ENCODE results near the gene STK32C.
"Not testable (repeated sequence)": the region's sequence is repeated elsewhere in the genome, so short reads cannot be mapped to it uniquely, and the experiment has no call there.

Gene STK32C

GRCh38 chr10:132342553-132342952, 34.8 kb upstream of the STK32C start:
- no peak overlapping the region for H3K18ac ChIP-seq (ENCODE audit: low read length)
- no peak overlapping the region for H3K27ac ChIP-seq (ENCODE audit: low read depth, low read length)
- H3K4me3 ChIP-seq (ENCODE audit: low read length): no peak overlapping the region
- H4K5ac ChIP-seq (ENCODE audit: low read length): no peak overlapping the region
- no peak overlapping the region for H4K8ac ChIP-seq (ENCODE audit: low read depth, low read length)
- no peak overlapping the region for H3K23ac ChIP-seq (ENCODE audit: low read length)
- H3K56ac ChIP-seq (ENCODE audit: low read length): no peak overlapping the region
- no CpG with 5 or more reads among the region's 7 CpGs for WGBS (ENCODE audit: extremely low coverage, insufficient coverage, low lambda C conversion rate)
- no peak overlapping the region for H2BK15ac ChIP-seq (replicated peaks; ENCODE audit: low read depth)
- no peak overlapping the region for H2BK120ac ChIP-seq (ENCODE audit: low read depth, low read length)
- H2BK5ac ChIP-seq (ENCODE audit: low read length): no peak overlapping the region
- no peaks in the 10 kb centered on the region for H3K36me3 ChIP-seq (ENCODE audit: control insufficient read depth, insufficient read depth, low read length)
- no peaks in the 10 kb centered on the region for H3K79me2 ChIP-seq (ENCODE audit: control insufficient read depth, insufficient read depth, low read length)
- no peak overlapping the region for H3K9ac ChIP-seq (ENCODE audit: low read length)
- no peak overlapping the region for H3K4ac ChIP-seq (ENCODE audit: low read depth, low read length)
- H2AK5ac ChIP-seq (ENCODE audit: low read length): no peak overlapping the region
- no peaks in the 10 kb centered on the region for H3K79me1 ChIP-seq (ENCODE audit: low read length)
- no peaks in the 10 kb centered on the region for H3K4me1 ChIP-seq (ENCODE audit: control insufficient read depth, low read depth, low read length)
- no peaks in the 10 kb centered on the region for H3K27me3 ChIP-seq (ENCODE audit: insufficient read depth, low read length, poor library complexity)
- DNase-seq: no peak
- no peak overlapping the region for H3K4me2 ChIP-seq (ENCODE audit: low read length)

- Histone ChIP-seq H2BK120ac (ENCODE audit: low read depth, low read length) (no peak overlapping the region), H3K4me3 (ENCODE audit: low read length) (no peak overlapping the region), H3K56ac (ENCODE audit: low read length) (no peak overlapping the region), H4K8ac (ENCODE audit: low read depth, low read length) (no peak overlapping the region), H4K5ac (ENCODE audit: low read length) (no peak overlapping the region), H3K18ac (ENCODE audit: low read length) (no peak overlapping the region), H3K4me2 (ENCODE audit: low read length) (no peak overlapping the region), H3K27me3 (ENCODE audit: insufficient read depth, low read length, poor library complexity) (no peaks in the 10 kb centered on the region), H2BK15ac (replicated peaks; ENCODE audit: low read depth) (no peak overlapping the region), H3K79me2 (ENCODE audit: control insufficient read depth, insufficient read depth, low read length) (no peaks in the 10 kb centered on the region), H3K4me1 (ENCODE audit: control insufficient read depth, low read depth, low read length) (no peaks in the 10 kb centered on the region), H3K9ac (ENCODE audit: low read length) (no peak overlapping the region), H2BK5ac (ENCODE audit: low read length) (no peak overlapping the region), H3K79me1 (ENCODE audit: low read length) (no peaks in the 10 kb centered on the region), H3K36me3 (ENCODE audit: control insufficient read depth, insufficient read depth, low read length) (no peaks in the 10 kb centered on the region), H3K27ac (ENCODE audit: low read depth, low read length) (no peak overlapping the region), H3K23ac (ENCODE audit: low read length) (no peak overlapping the region), H3K4ac (ENCODE audit: low read depth, low read length) (no peak overlapping the region), H2AK5ac (ENCODE audit: low read length) (no peak overlapping the region)
- no peak for DNase-seq
- no CpG with 5 or more reads among the region's 4 CpGs for WGBS (ENCODE audit: extremely low coverage, insufficient coverage, low lambda C conversion rate)
These were observed 34.0 kb upstream of the STK32C start for GRCh38 chr10:132341781-132342180.

DNA sequence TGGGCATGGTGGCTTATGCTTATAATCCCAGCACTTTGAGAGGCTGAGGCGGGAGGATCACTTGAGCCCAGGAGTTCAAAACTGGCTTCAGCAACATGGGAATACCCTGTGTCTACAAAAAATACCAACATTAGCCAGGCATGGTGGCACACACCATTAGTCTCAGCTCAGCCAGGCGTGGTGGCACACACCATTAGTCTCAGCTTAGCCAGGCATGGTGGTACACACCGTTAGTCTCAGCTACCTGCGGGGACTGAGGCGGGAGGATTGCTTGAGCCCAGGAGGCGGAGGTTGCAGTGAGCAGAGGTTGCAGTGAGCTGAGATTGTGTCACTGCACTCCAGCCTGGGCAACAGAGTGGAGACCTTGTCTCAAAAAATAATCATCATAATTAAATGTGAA, 33.3 kb upstream of the STK32C start:
- no peak overlapping the region for H2BK5ac ChIP-seq (ENCODE audit: low read length)
- no peaks in the 10 kb centered on the region for H3K4me1 ChIP-seq (ENCODE audit: control insufficient read depth, low read depth, low read length)
- H3K56ac ChIP-seq (ENCODE audit: low read length): no peak overlapping the region
- no peak overlapping the region for H3K4ac ChIP-seq (ENCODE audit: low read depth, low read length)
- no peak overlapping the region for H4K8ac ChIP-seq (ENCODE audit: low read depth, low read length)
- H3K79me1 ChIP-seq (ENCODE audit: low read length): no peaks in the 10 kb centered on the region
- no peak overlapping the region for H3K4me3 ChIP-seq (ENCODE audit: low read length)
- no peak overlapping the region for H4K5ac ChIP-seq (ENCODE audit: low read length)
- no peaks in the 10 kb centered on the region for H3K36me3 ChIP-seq (ENCODE audit: control insufficient read depth, insufficient read depth, low read length)
- H2BK120ac ChIP-seq (ENCODE audit: low read depth, low read length): no peak overlapping the region
- H3K18ac ChIP-seq (ENCODE audit: low read length): no peak overlapping the region
- H3K79me2 ChIP-seq (ENCODE audit: control insufficient read depth, insufficient read depth, low read length): no peaks in the 10 kb centered on the region
- no peaks in the 10 kb centered on the region for H3K27me3 ChIP-seq (ENCODE audit: insufficient read depth, low read length, poor library complexity)
- no CpG with 5 or more reads among the region's 6 CpGs for WGBS (ENCODE audit: extremely low coverage, insufficient coverage, low lambda C conversion rate)
- H2BK15ac ChIP-seq (replicated peaks; ENCODE audit: low read depth): no peak overlapping the region
- H3K23ac ChIP-seq (ENCODE audit: low read length): no peak overlapping the region
- H2AK5ac ChIP-seq (ENCODE audit: low read length): no peak overlapping the region
- no peak for DNase-seq
- H3K4me2 ChIP-seq (ENCODE audit: low read length): no peak overlapping the region
- H3K27ac ChIP-seq (ENCODE audit: low read depth, low read length): no peak overlapping the region
- H3K9ac ChIP-seq (ENCODE audit: low read length): no peak overlapping the region

DNA sequence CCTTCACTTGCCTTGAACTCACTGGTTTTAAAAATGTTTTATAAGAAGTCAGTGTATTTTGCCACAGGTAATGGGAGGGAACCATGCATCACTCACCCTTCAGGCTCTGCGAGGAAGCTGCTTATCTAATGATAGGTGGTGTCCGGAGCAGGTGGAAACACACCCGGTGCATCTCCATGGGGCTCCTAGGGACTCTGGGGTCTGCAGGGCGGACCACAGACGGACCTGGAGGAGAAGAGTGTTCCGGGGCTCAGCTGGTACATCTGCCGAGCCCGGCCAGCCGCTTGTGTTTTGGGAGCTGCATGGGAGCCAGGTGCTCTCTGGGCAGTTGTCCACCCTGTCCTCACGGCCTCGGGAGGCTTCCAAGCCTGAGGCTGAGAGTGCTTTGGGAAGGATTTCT, 31.5 kb upstream of the STK32C start:
- Histone ChIP-seq H3K18ac (ENCODE audit: low read length) (no peak overlapping the region), H3K36me3 (ENCODE audit: control insufficient read depth, insufficient read depth, low read length) (no peaks in the 10 kb centered on the region), H4K8ac (ENCODE audit: low read depth, low read length) (no peak overlapping the region), H2BK15ac (replicated peaks; ENCODE audit: low read depth) (no peak overlapping the region), H2BK5ac (ENCODE audit: low read length) (no peak overlapping the region), H3K4ac (ENCODE audit: low read depth, low read length) (no peak overlapping the region), H3K23ac (ENCODE audit: low read length) (no peak overlapping the region), H2BK120ac (ENCODE audit: low read depth, low read length) (no peak overlapping the region), H3K4me1 (ENCODE audit: control insufficient read depth, low read depth, low read length) (no peaks in the 10 kb centered on the region), H3K79me2 (ENCODE audit: control insufficient read depth, insufficient read depth, low read length) (no peaks in the 10 kb centered on the region), H3K4me2 (ENCODE audit: low read length) (no peak overlapping the region), H3K79me1 (ENCODE audit: low read length) (no peaks in the 10 kb centered on the region), H3K9ac (ENCODE audit: low read length) (no peak overlapping the region), H3K4me3 (ENCODE audit: low read length) (no peak overlapping the region), H4K5ac (ENCODE audit: low read length) (no peak overlapping the region), H3K56ac (ENCODE audit: low read length) (no peak overlapping the region), H3K27ac (ENCODE audit: low read depth, low read length) (no peak overlapping the region), H3K27me3 (ENCODE audit: insufficient read depth, low read length, poor library complexity) (no peaks in the 10 kb centered on the region), H2AK5ac (ENCODE audit: low read length) (no peak overlapping the region)
- no peak for DNase-seq
- no CpG with 5 or more reads among the region's 11 CpGs for WGBS (ENCODE audit: extremely low coverage, insufficient coverage, low lambda C conversion rate)

DNA sequence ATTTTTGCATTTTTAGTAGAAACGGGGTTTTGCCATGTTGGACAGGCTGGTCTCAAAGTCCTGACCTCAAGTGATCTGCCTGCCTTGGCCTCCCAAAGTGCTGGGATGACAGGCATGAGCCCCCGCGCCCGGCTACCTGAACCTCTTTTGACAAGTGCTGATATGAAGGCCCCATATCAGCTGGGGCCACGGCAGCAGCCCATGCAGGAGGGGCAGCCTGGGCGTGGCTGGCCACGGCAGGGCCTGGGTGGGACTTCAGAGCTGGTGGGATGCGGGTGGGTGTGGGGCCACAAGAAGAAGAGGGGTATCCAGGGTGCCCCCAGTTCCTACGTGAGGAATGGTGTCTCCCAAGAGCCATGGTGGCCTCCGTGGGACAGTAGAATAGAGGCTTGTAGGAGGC, 31.1 kb upstream of the STK32C start:
- Histone ChIP-seq H3K36me3 (ENCODE audit: control insufficient read depth, insufficient read depth, low read length) (no peaks in the 10 kb centered on the region), H3K56ac (ENCODE audit: low read length) (no peak overlapping the region), H3K79me2 (ENCODE audit: control insufficient read depth, insufficient read depth, low read length) (no peaks in the 10 kb centered on the region), H2AK5ac (ENCODE audit: low read length) (no peak overlapping the region), H3K4me3 (ENCODE audit: low read length) (no peak overlapping the region), H3K23ac (ENCODE audit: low read length) (no peak overlapping the region), H3K4ac (ENCODE audit: low read depth, low read length) (no peak overlapping the region), H3K4me1 (ENCODE audit: control insufficient read depth, low read depth, low read length) (no peaks in the 10 kb centered on the region), H3K27ac (ENCODE audit: low read depth, low read length) (no peak overlapping the region), H2BK120ac (ENCODE audit: low read depth, low read length) (no peak overlapping the region), H3K4me2 (ENCODE audit: low read length) (no peak overlapping the region), H3K79me1 (ENCODE audit: low read length) (no peaks in the 10 kb centered on the region), H3K9ac (ENCODE audit: low read length) (no peak overlapping the region), H2BK15ac (replicated peaks; ENCODE audit: low read depth) (no peak overlapping the region), H4K8ac (ENCODE audit: low read depth, low read length) (no peak overlapping the region), H4K5ac (ENCODE audit: low read length) (no peak overlapping the region), H3K27me3 (ENCODE audit: insufficient read depth, low read length, poor library complexity) (no peaks in the 10 kb centered on the region), H3K18ac (ENCODE audit: low read length) (no peak overlapping the region), H2BK5ac (ENCODE audit: low read length) (no peak overlapping the region)
- no CpG with 5 or more reads among the region's 10 CpGs for WGBS (ENCODE audit: extremely low coverage, insufficient coverage, low lambda C conversion rate)
- no peak for DNase-seq

- H3K4me3 ChIP-seq (ENCODE audit: low read length); H3K9ac ChIP-seq (ENCODE audit: low read length); H3K4me2 ChIP-seq (ENCODE audit: low read length); DNase-seq; H4K8ac ChIP-seq (ENCODE audit: low read depth, low read length); H2BK15ac ChIP-seq (replicated peaks; ENCODE audit: low read depth); H2BK120ac ChIP-seq (ENCODE audit: low read depth, low read length); H3K79me1 ChIP-seq (ENCODE audit: low read length); H2BK5ac ChIP-seq (ENCODE audit: low read length); H3K18ac ChIP-seq (ENCODE audit: low read length); H3K79me2 ChIP-seq (ENCODE audit: control insufficient read depth, insufficient read depth, low read length); H4K5ac ChIP-seq (ENCODE audit: low read length); H3K4ac ChIP-seq (ENCODE audit: low read depth, low read length); H3K36me3 ChIP-seq (ENCODE audit: control insufficient read depth, insufficient read depth, low read length); H3K56ac ChIP-seq (ENCODE audit: low read length); H3K4me1 ChIP-seq (ENCODE audit: control insufficient read depth, low read depth, low read length); H3K27ac ChIP-seq (ENCODE audit: low read depth, low read length); H3K27me3 ChIP-seq (ENCODE audit: insufficient read depth, low read length, poor library complexity); H3K23ac ChIP-seq (ENCODE audit: low read length); H2AK5ac ChIP-seq (ENCODE audit: low read length): not testable (repeated sequence)
- WGBS (ENCODE audit: extremely low coverage, insufficient coverage, low lambda C conversion rate): no CpG with 5 or more reads among the region's 7 CpGs
These were observed 30.1 kb upstream of the STK32C start for GRCh38 chr10:132337854-132338253.
